Common myeloid progenitor, CD34-positive (primary cell): ENCODE measurements around the gene NCKIPSD.

ENCODE experiments used
- CTCF ChIA-PET: fragments of 350-600 bp; sonication (Branson Sonifier 250); formaldehyde crosslinking; loops from one replicate; lab custom pipeline; 2021; ENCODE audit warnings: antibody characterized with exemption; lab: Charles Lee
- POLR2A ChIA-PET: fragments of 350-600 bp; sonication (Branson Sonifier 250); formaldehyde crosslinking; loops from one replicate; lab custom pipeline; 2021; ENCODE audit warnings: antibody characterized with exemption; lab: Charles Lee
- DNase-seq, 3 donors: peaks; one replicate each; pipeline versions ENCODE4 v3.0.0 to v3.0.0-alpha.2; 2013
- H3K27ac ChIP-seq, 2 experiments: 1 replicate in 1 of 2; 2 replicates in 1 of 2; pipeline ENCODE4 v1.7.0; 2013; ENCODE audit warnings: inconsistent platforms in 2 of 2, low read length in 2 of 2, mild to moderate bottlenecking in 2 of 2, low read depth in 1 of 2, moderate library complexity in 1 of 2; ENCODE audit not compliant: severe bottlenecking in 2 of 2, insufficient read depth in 1 of 2, poor library complexity in 1 of 2
- H3K27me3 ChIP-seq, 5 experiments: replicated peaks in 2 of 5; 1 replicate in 3 of 5; 2 replicates in 2 of 5; pipeline versions ENCODE4 v1.6.1 to v1.7.0; 2013; ENCODE audit warnings: low read length in 4 of 5, mild to moderate bottlenecking in 2 of 5, moderate library complexity in 2 of 5, inconsistent platforms in 1 of 5; ENCODE audit not compliant: insufficient read depth in 5 of 5, control insufficient read depth in 4 of 5
- H3K36me3 ChIP-seq, 4 experiments: 1 replicate in 2 of 4; 2 replicates in 2 of 4; pipeline versions ENCODE4 v1.6.1 to v1.7.0; 2013; ENCODE audit warnings: low read length in 3 of 4, control low read depth in 1 of 4, mild to moderate bottlenecking in 1 of 4; ENCODE audit not compliant: control insufficient read depth in 4 of 4, insufficient read depth in 4 of 4
- H3K4me1 ChIP-seq, 4 experiments: 1 replicate in 3 of 4; 2 replicates in 1 of 4; pipeline versions ENCODE4 v1.6.1 to v1.7.1; 2013; ENCODE audit warnings: low read length in 3 of 4, mild to moderate bottlenecking in 3 of 4, control low read depth in 1 of 4, inconsistent platforms in 1 of 4, moderate library complexity in 1 of 4; ENCODE audit not compliant: control insufficient read depth in 4 of 4, insufficient read depth in 4 of 4; ENCODE audit errors: control extremely low read depth in 1 of 4
- H3K4me3 ChIP-seq, 7 experiments: 1 replicate in 4 of 7; 2 replicates in 3 of 7; pipeline versions ENCODE4 v1.5.1 to v1.7.0; 2013; ENCODE audit warnings: mild to moderate bottlenecking in 7 of 7, low read length in 6 of 7, moderate library complexity in 6 of 7, inconsistent platforms in 2 of 7, low read depth in 2 of 7, control low read depth in 1 of 7; ENCODE audit not compliant: insufficient read depth in 4 of 7, control insufficient read depth in 1 of 7; ENCODE audit errors: extremely low read depth in 1 of 7
- H3K9me3 ChIP-seq, 5 experiments: 1 replicate in 4 of 5; 2 replicates in 1 of 5; pipeline versions ENCODE4 v1.6.1 to v1.7.1; 2013; ENCODE audit warnings: low read length in 4 of 5, mild to moderate bottlenecking in 2 of 5, inconsistent platforms in 1 of 5, low read depth in 1 of 5, moderate library complexity in 1 of 5; ENCODE audit not compliant: control insufficient read depth in 4 of 5, insufficient read depth in 2 of 5; ENCODE audit errors: control extremely low read depth in 1 of 5
- WGBS: methylation state at CpG from one replicate; pipeline ENCODE4 v1.1.5; 2013; ENCODE audit not compliant: insufficient coverage; 5-methylcytosine and 5-hydroxymethylcytosine counted together

NCKIPSD gene

GRCh38 chr3:48642605-48643004 is 43.1 kb downstream of the NCKIPSD start:
- Histone ChIP-seq H3K9me3 (no peaks in the 10 kb centered on the region), H3K4me3 (no peak overlapping the region), H3K4me1 (no peaks in the 10 kb centered on the region), H3K27ac (no peak overlapping the region), H3K36me3 (no peaks in the 10 kb centered on the region), H3K27me3 (no peaks in the 10 kb centered on the region)
- whole genome bisulfite sequencing: 98% methylated on average over 12 of the region's 12 CpGs
- ChIA-PET POLR2A (interaction anchor here (0.8 kb wide), 1 partner anchor 44 kb away, joined by 3 read pairs; no protein-coding TSS in a partner anchor), CTCF (interaction anchor here (1.6 kb wide), 1 partner anchor 10 kb away, joined by 4 read pairs; no protein-coding TSS in a partner anchor)
- no peak for DNase-seq

GRCh38 chr3:48641396-48641795 is 44.3 kb downstream of the NCKIPSD start:
- peaks cover 0 to 4% (median 3%) of the 10 kb centered on the region in 4 experiments for H3K4me1 ChIP-seq
- H3K27me3 ChIP-seq: no peaks in the 10 kb centered on the region
- ChIA-PET CTCF (interaction anchor here (1.2 kb wide), 1 partner anchor 9 kb away, joined by 5 read pairs; no protein-coding TSS in a partner anchor), POLR2A (no interaction called here)
- no peak overlapping the region for H3K4me3 ChIP-seq
- no peaks in the 10 kb centered on the region for H3K36me3 ChIP-seq
- 94% methylated on average over 2 of the region's 3 CpGs for WGBS
- H3K27ac ChIP-seq: no peak overlapping the region
- DNase-seq: no peak
- H3K9me3 ChIP-seq: no peaks in the 10 kb centered on the region

- WGBS: 95% methylated on average over 36 of the region's 38 CpGs
- CTCF ChIA-PET: interaction anchor here (1.2 to 1.8 kb wide), 2 partner anchors 8 to 10 kb away, joined by 5 read pairs; no protein-coding TSS in a partner anchor
- H3K4me3 ChIP-seq: no peak overlapping the region
- no peaks in the 10 kb centered on the region for H3K27me3 ChIP-seq
- no peaks in the 10 kb centered on the region for H3K9me3 ChIP-seq
- peaks cover 0 to 15% (median 13%) of the 10 kb centered on the region in 4 experiments for H3K4me1 ChIP-seq
- no peak overlapping the region for H3K27ac ChIP-seq
- no peaks in the 10 kb centered on the region for H3K36me3 ChIP-seq
- DNase-seq: no peak
- POLR2A ChIA-PET: no interaction called here
These were observed 45.6 kb downstream of the NCKIPSD start for GRCh38 chr3:48639944-48640606.

- no peaks in the 10 kb centered on the region for H3K27me3 ChIP-seq
- H3K4me3 ChIP-seq: no peak overlapping the region
- H3K36me3 ChIP-seq: peaks cover 0 to 9% (median 3%) of the 10 kb centered on the region in 4 experiments
- H3K9me3 ChIP-seq: no peaks in the 10 kb centered on the region
- WGBS: 93% methylated on average over 4 of the region's 6 CpGs
- ChIA-PET POLR2A (no interaction called here), CTCF (no interaction called here)
- H3K4me1 ChIP-seq: peaks cover 0 to 27% (median 22%) of the 10 kb centered on the region in 4 experiments
- no peak overlapping the region for H3K27ac ChIP-seq
- DNase-seq: no peak
These were observed 48.4 kb downstream of the NCKIPSD start for GRCh38 chr3:48637305-48637704.

- peak overlapping the region in 6 of 7 experiments; percentile 75 to 93 (median 86) for H3K4me3 ChIP-seq
- H3K9me3 ChIP-seq: no peaks in the 10 kb centered on the region
- 0% methylated on average over 2 of the region's 10 CpGs for WGBS
- ChIA-PET CTCF (interaction anchor here (0.8 to 2.3 kb wide), 11 partner anchors 10 to 78 kb away, joined by 3 to 11 read pairs (median 4); partner anchors contain the start of gene TMEM89), POLR2A (no interaction called here)
- DNase-seq: no peak
- peaks cover 0 to 20% (median 3%) of the 10 kb centered on the region in 4 experiments for H3K36me3 ChIP-seq
- peaks cover 0 to 27% (median 22%) of the 10 kb centered on the region in 4 experiments for H3K4me1 ChIP-seq
- no peak overlapping the region for H3K27ac ChIP-seq
- no peaks in the 10 kb centered on the region for H3K27me3 ChIP-seq
These were observed 49.5 kb downstream of the NCKIPSD start for GRCh38 chr3:48636149-48636655.

GRCh38 chr3:48635222-48636021 is 50.3 kb downstream of the NCKIPSD start, which contains the start of gene SLC26A6:
Gene SLC26A6, minus strand, starts transcription at chr3:48635461. Its CDS starts 68 bp downstream, at chr3:48635393.
- H3K36me3 ChIP-seq: peaks cover 0 to 28% (median 7%) of the 10 kb centered on the region in 4 experiments
- H3K27me3 ChIP-seq: no peaks in the 10 kb centered on the region
- H3K9me3 ChIP-seq: no peaks in the 10 kb centered on the region
- 0% methylated on average over 52 of the region's 68 CpGs for WGBS
- H3K4me1 ChIP-seq: peaks cover 0 to 27% (median 22%) of the 10 kb centered on the region in 4 experiments
- DNase-seq: peak; percentile 90 to 93 (median 90)
- ChIA-PET CTCF (interaction anchor here (0.5 to 2.3 kb wide), 17 partner anchors 9 to 487 kb away, joined by 3 to 11 read pairs (median 4); partner anchors contain the start of genes TMEM89 and UQCRC1), POLR2A (interaction anchor here (0.6 kb wide), 1 partner anchor 147 kb away, joined by 9 read pairs; no protein-coding TSS in a partner anchor)
- peak within 1 kb of the TSS in 1 of 2 experiments; percentile 34 for H3K27ac ChIP-seq
- peak within 1 kb of the TSS; percentile 62 to 93 (median 85) for H3K4me3 ChIP-seq
